Measurements from ENCODE around the gene FUOM. TPM values are rescaled to one million over a fixed set of nuclear protein-coding genes. Genes with fewer than 3 reads are reported as not detected.

The FUOM gene
- total RNA-seq, 1 experiment from 2014 or later: 33.3 TPM

DNA sequence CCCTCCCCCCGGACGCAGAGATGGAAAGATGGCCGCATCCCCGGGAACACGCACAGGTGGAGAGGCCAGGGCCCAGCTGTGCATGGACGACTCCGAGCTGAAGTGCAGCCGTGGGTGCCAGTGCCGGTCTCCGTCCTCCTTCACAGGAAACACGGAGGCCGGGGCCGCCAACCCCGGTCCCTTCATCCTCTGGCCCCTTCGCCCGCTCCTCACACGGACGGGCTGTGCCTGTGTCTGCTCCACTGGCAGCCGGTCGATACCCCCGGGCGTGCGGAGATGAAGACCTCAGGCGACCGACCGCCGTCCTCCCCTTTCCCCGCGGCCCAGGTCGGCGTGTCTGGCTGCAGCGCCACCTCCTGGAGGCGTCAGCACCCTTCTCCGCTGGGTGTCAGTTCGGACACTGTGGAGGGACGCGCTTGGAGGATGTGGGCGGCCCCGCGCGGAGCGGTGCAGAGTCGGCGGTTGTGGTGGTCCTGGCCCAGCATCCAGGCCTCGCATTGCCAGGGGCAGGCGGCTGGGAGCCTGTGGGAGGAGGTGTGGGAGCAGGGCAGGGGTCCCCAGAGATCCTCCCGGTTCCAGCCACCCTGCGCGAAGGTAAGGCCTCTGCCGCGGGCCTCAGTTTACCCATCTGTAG, 39.2 kb downstream of the FUOM start:
- Histone ChIP-seq H3K27ac (ENCODE audit: low read length) (no peak overlapping the region), H3K4me3 (ENCODE audit: low read length) (peak overlapping the region; percentile 68), H3K27me3 (ENCODE audit: low read length) (no peaks in the 10 kb centered on the region), H2AFZ (ENCODE audit: low read length) (peak overlapping the region; percentile 79), H3K79me2 (ENCODE audit: low read length) (no peaks in the 10 kb centered on the region), H3K4me1 (ENCODE audit: insufficient read depth, low read length) (no peaks in the 10 kb centered on the region), H3K9me3 (ENCODE audit: low read length) (no peaks in the 10 kb centered on the region), H3K9ac (ENCODE audit: low read length) (no peak overlapping the region), H3K4me2 (ENCODE audit: low read length) (peak overlapping the region; percentile 85), H3F3A (ENCODE audit: low read length, unreplicated experiment) (no peaks in the 10 kb centered on the region), H3K9me2 (replicated peaks; ENCODE audit: low read length) (no peaks in the 10 kb centered on the region), H3K36me3 (ENCODE audit: low read depth, low read length) (no peaks in the 10 kb centered on the region), H4K20me1 (ENCODE audit: low read length) (no peaks in the 10 kb centered on the region)
- CTCF ChIA-PET: no interaction called here
- no peak for TF ChIP-seq EZH2 (IDR thresholded peaks at IDR 0.05; ENCODE audit: low read length, unreplicated experiment)
- TF ChIP-seq, protein P1, sequence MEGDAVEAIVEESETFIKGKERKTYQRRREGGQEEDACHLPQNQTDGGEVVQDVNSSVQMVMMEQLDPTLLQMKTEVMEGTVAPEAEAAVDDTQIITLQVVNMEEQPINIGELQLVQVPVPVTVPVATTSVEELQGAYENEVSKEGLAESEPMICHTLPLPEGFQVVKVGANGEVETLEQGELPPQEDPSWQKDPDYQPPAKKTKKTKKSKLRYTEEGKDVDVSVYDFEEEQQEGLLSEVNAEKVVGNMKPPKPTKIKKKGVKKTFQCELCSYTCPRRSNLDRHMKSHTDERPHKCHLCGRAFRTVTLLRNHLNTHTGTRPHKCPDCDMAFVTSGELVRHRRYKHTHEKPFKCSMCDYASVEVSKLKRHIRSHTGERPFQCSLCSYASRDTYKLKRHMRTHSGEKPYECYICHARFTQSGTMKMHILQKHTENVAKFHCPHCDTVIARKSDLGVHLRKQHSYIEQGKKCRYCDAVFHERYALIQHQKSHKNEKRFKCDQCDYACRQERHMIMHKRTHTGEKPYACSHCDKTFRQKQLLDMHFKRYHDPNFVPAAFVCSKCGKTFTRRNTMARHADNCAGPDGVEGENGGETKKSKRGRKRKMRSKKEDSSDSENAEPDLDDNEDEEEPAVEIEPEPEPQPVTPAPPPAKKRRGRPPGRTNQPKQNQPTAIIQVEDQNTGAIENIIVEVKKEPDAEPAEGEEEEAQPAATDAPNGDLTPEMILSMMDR (conservative IDR thresholded peaks at IDR 0.05; ENCODE audit: low read depth, low read length): peak; percentile 73
- peak; percentile 66 for DNase-seq
- ATAC-seq: peak; percentile 94
- BruUV-seq (replicated peaks): no TSS peak
- intact Hi-C loops (cut with micrococcal nuclease): no loop called here
- POLR2A ChIA-PET (ENCODE audit: unreplicated experiment): interaction anchor here (0.6 kb wide), 1 partner anchor 157 kb away, joined by 4 read pairs; no protein-coding TSS in a partner anchor

DNA sequence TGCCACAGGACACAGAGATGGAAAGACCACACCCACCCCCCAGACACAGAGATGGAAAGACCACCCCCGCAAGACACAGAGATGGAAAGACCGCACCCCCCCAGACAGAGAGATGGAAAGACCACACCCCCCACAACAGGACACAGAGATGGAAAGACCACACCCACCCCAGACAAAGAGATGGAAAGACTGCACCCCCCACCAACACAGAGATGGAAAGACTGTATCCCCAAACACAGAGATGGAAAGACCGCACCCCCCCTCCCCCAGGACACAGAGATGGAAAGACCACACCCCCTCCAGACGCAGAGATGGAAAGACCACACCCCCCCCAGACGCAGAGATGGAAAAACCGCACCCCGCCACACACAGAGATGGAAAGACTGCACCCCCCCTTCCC, 41.1 kb downstream of the FUOM start:
- ATAC-seq: no peak
- ChIA-PET POLR2A (ENCODE audit: unreplicated experiment) (no interaction called here), CTCF (no interaction called here)
- TF ChIP-seq EZH2phosphoT487 (IDR thresholded peaks at IDR 0.05; ENCODE audit: borderline replicate concordance, low read length) (no peak), EZH2 (IDR thresholded peaks at IDR 0.05; ENCODE audit: low read length, unreplicated experiment) (no peak)
- TF ChIP-seq, protein P1 (conservative IDR thresholded peaks at IDR 0.05; ENCODE audit: low read depth, low read length): no peak
- no peaks in the 10 kb centered on the region for H3F3A ChIP-seq (ENCODE audit: low read length, unreplicated experiment)
- H3K9me2 ChIP-seq (replicated peaks; ENCODE audit: low read length): no peaks in the 10 kb centered on the region
- no peak for DNase-seq
- no TSS peak for BruUV-seq (replicated peaks)
- no peaks in the 10 kb centered on the region for H3K9me3 ChIP-seq (ENCODE audit: low read length)
- no peak overlapping the region for H2AFZ ChIP-seq (ENCODE audit: low read length)
- intact Hi-C loops (cut with micrococcal nuclease): no loop called here
- no peaks in the 10 kb centered on the region for H4K20me1 ChIP-seq (ENCODE audit: low read length)
- H3K4me2 ChIP-seq (ENCODE audit: low read length): no peak overlapping the region
- H3K4me1 ChIP-seq (ENCODE audit: insufficient read depth, low read length): no peaks in the 10 kb centered on the region
- H3K4me3 ChIP-seq (ENCODE audit: low read length): no peak overlapping the region
- no peaks in the 10 kb centered on the region for H3K79me2 ChIP-seq (ENCODE audit: low read length)
- H3K27me3 ChIP-seq (ENCODE audit: low read length): no peaks in the 10 kb centered on the region
- no peak overlapping the region for H3K9ac ChIP-seq (ENCODE audit: low read length)
- H3K27ac ChIP-seq (ENCODE audit: low read length): no peak overlapping the region
- no peaks in the 10 kb centered on the region; the same call in 1 of the 2 replicates for H3K36me3 ChIP-seq (ENCODE audit: low read depth, low read length)

DNA sequence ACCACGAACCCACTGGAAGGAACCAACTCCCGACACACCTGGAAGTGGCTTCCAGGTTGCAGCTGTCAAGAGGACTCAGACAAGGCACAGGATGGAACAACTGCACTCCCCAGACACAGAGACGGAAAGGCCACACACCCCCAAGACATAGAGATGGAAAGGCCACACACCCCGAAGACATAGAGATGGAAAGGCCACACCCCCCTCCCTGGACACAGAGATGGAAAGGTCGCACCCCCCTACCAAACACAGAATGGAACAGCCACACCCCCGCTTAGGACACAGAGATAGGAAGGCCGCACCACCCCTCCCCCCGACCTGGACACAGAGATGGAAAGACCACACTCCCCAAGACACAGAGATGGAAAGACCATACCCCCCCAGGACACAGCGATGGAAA, 41.6 kb downstream of the FUOM start:
- ChIA-PET POLR2A (ENCODE audit: unreplicated experiment) (no interaction called here), CTCF (no interaction called here)
- H3K36me3 ChIP-seq (ENCODE audit: low read depth, low read length): peaks cover 3% of the 10 kb centered on the region; the same call in 1 of the 2 replicates
- no peak overlapping the region for H3K4me3 ChIP-seq (ENCODE audit: low read length)
- H3F3A ChIP-seq (ENCODE audit: low read length, unreplicated experiment): no peaks in the 10 kb centered on the region
- H3K79me2 ChIP-seq (ENCODE audit: low read length): no peaks in the 10 kb centered on the region
- intact Hi-C loops (cut with micrococcal nuclease): no loop called here
- TF ChIP-seq, protein P1 (conservative IDR thresholded peaks at IDR 0.05; ENCODE audit: low read depth, low read length): no peak
- TF ChIP-seq EZH2 (IDR thresholded peaks at IDR 0.05; ENCODE audit: low read length, unreplicated experiment) (no peak), EZH2phosphoT487 (IDR thresholded peaks at IDR 0.05; ENCODE audit: borderline replicate concordance, low read length) (no peak)
- no peaks in the 10 kb centered on the region for H4K20me1 ChIP-seq (ENCODE audit: low read length)
- BruUV-seq (replicated peaks): no TSS peak
- no peak overlapping the region for H3K9ac ChIP-seq (ENCODE audit: low read length)
- ATAC-seq (no peak), DNase-seq (no peak)
- H3K4me1 ChIP-seq (ENCODE audit: insufficient read depth, low read length): no peaks in the 10 kb centered on the region
- no peak overlapping the region for H2AFZ ChIP-seq (ENCODE audit: low read length)
- no peaks in the 10 kb centered on the region for H3K9me2 ChIP-seq (replicated peaks; ENCODE audit: low read length)
- H3K27me3 ChIP-seq (ENCODE audit: low read length): no peaks in the 10 kb centered on the region
- H3K9me3 ChIP-seq (ENCODE audit: low read length): no peaks in the 10 kb centered on the region
- H3K4me2 ChIP-seq (ENCODE audit: low read length): no peak overlapping the region
- H3K27ac ChIP-seq (ENCODE audit: low read length): no peak overlapping the region
